Keratinocyte (primary cell): ENCODE measurements around the gene C8G. TPM values are rescaled to one million over a fixed set of nuclear protein-coding genes. Genes with fewer than 3 reads are reported as not detected.

Experiments used
- DNase-seq: peaks from one replicate; pipeline ENCODE4 v3.0.0-alpha.2; 2011; ENCODE audit warnings: low read depth, missing footprints, low spot score
- FAIRE-seq: peaks from 2 replicates; lab custom pipeline; 2011; peaks lifted over from hg19 to GRCh38; lab: Jason Lieb, UNC
- H2AFZ ChIP-seq: 2 replicates; pipeline ENCODE4 v1.6.0; 2012; ENCODE audit warnings: low read length, control low read depth, inconsistent platforms; ENCODE audit not compliant: control insufficient read depth
- H3K27ac ChIP-seq: 2 replicates; pipeline ENCODE4 v1.5.1; 2011; ENCODE audit warnings: low read length; ENCODE audit not compliant: control insufficient read depth, insufficient read depth
- H3K27me3 ChIP-seq: 3 replicates; pipeline ENCODE4 v1.6.0; 2011; ENCODE audit warnings: low read length; ENCODE audit not compliant: control insufficient read depth, insufficient read depth; ENCODE audit errors: extremely low read depth
- H3K36me3 ChIP-seq, 2 experiments: 2 replicates in 1 of 2; 3 replicates in 1 of 2; pipeline ENCODE4 v1.5.1; 2011; ENCODE audit warnings: low read length in 2 of 2, mild to moderate bottlenecking in 1 of 2; ENCODE audit not compliant: control insufficient read depth in 2 of 2, insufficient read depth in 2 of 2; ENCODE audit errors: extremely low read depth in 1 of 2
- H3K4me1 ChIP-seq: 3 replicates; pipeline ENCODE4 v1.5.1; 2011; ENCODE audit warnings: low read length; ENCODE audit not compliant: control insufficient read depth, insufficient read depth; ENCODE audit errors: extremely low read depth
- H3K4me2 ChIP-seq: 3 replicates; pipeline ENCODE4 v1.6.0; 2011; ENCODE audit warnings: low read depth, low read length; ENCODE audit not compliant: control insufficient read depth, insufficient read depth; ENCODE audit errors: extremely low read depth
- H3K4me3 ChIP-seq, 3 experiments: fragments of 200-600 bp in 1 of 3; sonication (generic) in 1 of 3; 2 replicates in 2 of 3; 3 replicates in 1 of 3; pipeline ENCODE4 v1.5.1; 2011 to 2016; ENCODE audit warnings: low read length in 3 of 3, mild to moderate bottlenecking in 3 of 3, control low read depth in 2 of 3, inconsistent platforms in 1 of 3, low read depth in 1 of 3, mixed read lengths in 1 of 3, mixed run types in 1 of 3, moderate library complexity in 1 of 3; ENCODE audit not compliant: control insufficient read depth in 2 of 3, insufficient read depth in 2 of 3; ENCODE audit errors: extremely low read depth in 1 of 3
- H3K79me2 ChIP-seq: 2 replicates; pipeline ENCODE4 v1.6.0; 2012; ENCODE audit warnings: low read length; ENCODE audit not compliant: control insufficient read depth, insufficient read depth
- H3K9ac ChIP-seq: 3 replicates; pipeline ENCODE4 v1.6.0; 2011; ENCODE audit warnings: low read length; ENCODE audit not compliant: control insufficient read depth, insufficient read depth; ENCODE audit errors: extremely low read depth
- H3K9me1 ChIP-seq: 3 replicates; pipeline ENCODE4 v1.6.0; 2011; ENCODE audit warnings: low read length; ENCODE audit not compliant: control insufficient read depth, insufficient read depth; ENCODE audit errors: extremely low read depth
- H3K9me3 ChIP-seq: 2 replicates; pipeline ENCODE4 v1.5.1; 2012; ENCODE audit warnings: low read depth, low read length; ENCODE audit not compliant: control insufficient read depth
- H4K20me1 ChIP-seq: 3 replicates; pipeline ENCODE4 v1.6.0; 2011; ENCODE audit warnings: low read length; ENCODE audit not compliant: control insufficient read depth, insufficient read depth; ENCODE audit errors: extremely low read depth
- CTCF ChIP-seq, 3 experiments: IDR thresholded peaks in 1 of 3; conservative IDR thresholded peaks in 1 of 3; optimal IDR thresholded peaks in 1 of 3; 2 replicates in 2 of 3; 3 replicates in 1 of 3; pipeline versions ENCODE3 to v1.5.1; 2011; ENCODE audit warnings: low read length in 3 of 3, mild to moderate bottlenecking in 3 of 3, moderate library complexity in 2 of 3, control low read depth in 1 of 3, inconsistent platforms in 1 of 3; ENCODE audit not compliant: insufficient read depth in 2 of 3; ENCODE audit errors: extremely low read depth in 1 of 3
- EZH2 ChIP-seq: IDR thresholded peaks from one replicate; pipeline ENCODE4 v1.6.1; 2012; ENCODE audit warnings: inconsistent platforms, mild to moderate bottlenecking, low read length, moderate library complexity
- dilution Hi-C: fragments of 300-500 bp; cut with MboI; formaldehyde crosslinking; loops from one replicate; pipeline ENCODE4 v1.7.0; 2020; ENCODE audit warnings: low sequenced_read_pairs; ENCODE audit not compliant: extremely low pct_ligation_motif_present
- polyA plus RNA-seq, 5 experiments: library from polyadenylated mRNA; depleted of rRNA in 3 of 5; stranded (reverse) in 3 of 5; stranded (forward) in 1 of 5; unstranded in 1 of 5; fragments of >200 nt; gene quantifications; 1 replicate in 1 of 5; 2 replicates in 3 of 5; 3 replicates in 1 of 5; pipeline versions ENCODE4 v1.2.1 to v1.2.3, GENCODE V29; 2011 to 2012; ENCODE audit warnings: missing spikeins in 2 of 5, low read depth in 1 of 5, low replicate concordance in 1 of 5

The C8G gene
- polyA plus RNA-seq, 1 donor (not counting 4 experiments of a cell fraction or from before 2014, with no cell fraction given), result 0.24 TPM

GRCh38 chr9:136930014-136930413 lies 15.0 kb upstream of the C8G start:
- Histone ChIP-seq H3K4me1 (no peaks in the 10 kb centered on the region), H3K36me3 (peaks cover 15 to 21% of the 10 kb centered on the region in 2 experiments), H3K4me2 (no peak overlapping the region), H3K9me1 (no peaks in the 10 kb centered on the region), H3K4me3 (no peak overlapping the region), H4K20me1 (no peaks in the 10 kb centered on the region), H3K27ac (no peak overlapping the region), H2AFZ (no peak overlapping the region), H3K9ac (no peak overlapping the region), H3K79me2 (no peaks in the 10 kb centered on the region), H3K9me3 (no peaks in the 10 kb centered on the region), H3K27me3 (no peaks in the 10 kb centered on the region)
- TF ChIP-seq EZH2 (no peak), CTCF (optimal IDR thresholded peaks at IDR 0.05 in 1 of 3, IDR thresholded peaks at IDR 0.05 in 1 of 3, conservative IDR thresholded peaks at IDR 0.05 in 1 of 3; ENCODE audit: extremely low read depth in 1 of 3, insufficient read depth in 2 of 3, low read length in 3 of 3) (no peak)
- no peak for FAIRE-seq
- dilution Hi-C loops, result loop anchor here (25.0 kb wide), 1 partner anchor 118 kb away; the partner anchor contains the start of gene RABL6
- no peak for DNase-seq

GRCh38 chr9:136931611-136932130 lies 13.4 kb upstream of the C8G start:
- peaks cover 8 to 10% of the 10 kb centered on the region in 2 experiments for H3K36me3 ChIP-seq
- H3K79me2 ChIP-seq, result no peaks in the 10 kb centered on the region
- H3K9me3 ChIP-seq, result no peaks in the 10 kb centered on the region
- H3K4me1 ChIP-seq, result no peaks in the 10 kb centered on the region
- dilution Hi-C loops, result loop anchor here (25.0 kb wide), 1 partner anchor 119 kb away; the partner anchor contains the start of gene RABL6
- no peak overlapping the region for H3K4me3 ChIP-seq
- H4K20me1 ChIP-seq, result no peaks in the 10 kb centered on the region
- no peaks in the 10 kb centered on the region for H3K9me1 ChIP-seq
- no peak for FAIRE-seq
- no peak overlapping the region for H3K27ac ChIP-seq
- TF ChIP-seq EZH2 (no peak), CTCF (optimal IDR thresholded peaks at IDR 0.05 in 1 of 3, IDR thresholded peaks at IDR 0.05 in 1 of 3, conservative IDR thresholded peaks at IDR 0.05 in 1 of 3; ENCODE audit: extremely low read depth in 1 of 3, insufficient read depth in 2 of 3, low read length in 3 of 3) (no peak)
- H3K4me2 ChIP-seq, result no peak overlapping the region
- H3K9ac ChIP-seq, result no peak overlapping the region
- no peak for DNase-seq
- no peaks in the 10 kb centered on the region for H3K27me3 ChIP-seq
- no peak overlapping the region for H2AFZ ChIP-seq
